NT2/D1 (cell line): ENCODE data around the gene PTPRG.

ENCODE experiments used
- DNase-seq: peaks from one replicate; pipeline ENCODE4 v3.0.0-alpha.2; 2011; ENCODE audit warnings: low read depth, low spot score
- H3K27me3 ChIP-seq: 2 replicates; pipeline ENCODE4 v1.6.0; 2011; ENCODE audit warnings: mild to moderate bottlenecking; ENCODE audit not compliant: insufficient read length, insufficient read depth
- H3K36me3 ChIP-seq: 2 replicates; pipeline ENCODE4 v1.6.1; 2011; ENCODE audit warnings: mild to moderate bottlenecking, low read length, mixed read lengths; ENCODE audit not compliant: insufficient read depth, insufficient read length
- H3K4me1 ChIP-seq: 2 replicates; pipeline ENCODE4 v1.5.1; 2011; ENCODE audit not compliant: insufficient read depth, insufficient read length
- H3K4me3 ChIP-seq: 2 replicates; pipeline ENCODE4 v1.5.1; 2011; ENCODE audit warnings: low read depth; ENCODE audit not compliant: insufficient read length
- H3K9ac ChIP-seq: 2 replicates; pipeline ENCODE4 v1.6.0; 2011; ENCODE audit warnings: low read depth; ENCODE audit not compliant: insufficient read length
- H3K9me3 ChIP-seq: 2 replicates; pipeline ENCODE4 v1.5.1; 2011; ENCODE audit warnings: mild to moderate bottlenecking, low read length; ENCODE audit not compliant: insufficient read depth
- SUZ12 ChIP-seq: IDR thresholded peaks from 2 replicates; pipeline ENCODE4 v1.6.1; 2011; ENCODE audit not compliant: insufficient read length, insufficient read depth; ENCODE audit errors: extremely low read depth
- YY1 ChIP-seq: IDR thresholded peaks from 2 replicates; pipeline ENCODE4 v1.6.1; 2011; ENCODE audit not compliant: insufficient read length, insufficient read depth
- ZNF274 ChIP-seq: IDR thresholded peaks from 2 replicates; pipeline ENCODE4 v1.6.1; 2011; ENCODE audit warnings: mild to moderate bottlenecking, low read depth, low read length

The PTPRG gene

DNA sequence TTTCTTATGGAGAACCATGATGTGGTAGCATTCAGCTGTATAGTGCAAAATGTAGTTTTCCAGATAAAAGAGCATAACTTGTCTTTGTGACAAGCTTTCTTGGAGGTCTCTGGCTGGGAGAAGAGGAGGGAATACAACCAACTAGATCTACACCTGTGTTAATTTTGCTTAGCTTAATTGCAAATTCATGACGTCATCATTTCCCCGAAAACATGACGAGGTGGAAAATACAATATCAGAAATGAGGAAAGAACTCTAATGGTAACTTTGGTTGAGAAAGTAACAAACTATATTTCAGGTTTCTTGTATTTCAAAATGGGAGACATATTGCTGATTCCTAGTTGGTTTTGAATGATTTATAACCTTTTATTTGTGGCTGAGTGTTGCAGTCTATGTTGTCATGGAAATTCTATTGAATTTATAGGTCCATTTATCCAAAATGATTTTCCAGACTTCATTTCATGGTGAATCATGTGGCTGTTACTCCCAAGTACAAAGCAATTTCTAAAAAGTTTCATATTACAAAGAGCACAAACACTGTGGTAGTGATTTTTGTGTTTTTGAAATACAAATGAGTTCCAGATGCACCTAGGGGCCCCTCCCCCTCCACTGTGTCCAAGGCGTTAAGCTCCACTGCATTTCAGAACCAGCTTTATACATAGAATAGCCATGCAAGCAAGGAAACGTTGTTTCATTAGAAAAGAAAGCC, 504.8 kb downstream of the PTPRG start:
- H3K4me3 ChIP-seq, result no peak overlapping the region
- H3K9ac ChIP-seq, result no peak overlapping the region
- DNase-seq, result no peak
- H3K36me3 ChIP-seq, result no peaks in the 10 kb centered on the region
- no peaks in the 10 kb centered on the region for H3K4me1 ChIP-seq
- TF ChIP-seq ZNF274 (no peak), YY1 (no peak), SUZ12 (no peak)
- H3K9me3 ChIP-seq, result no peaks in the 10 kb centered on the region
- H3K27me3 ChIP-seq, result no peaks in the 10 kb centered on the region

DNA sequence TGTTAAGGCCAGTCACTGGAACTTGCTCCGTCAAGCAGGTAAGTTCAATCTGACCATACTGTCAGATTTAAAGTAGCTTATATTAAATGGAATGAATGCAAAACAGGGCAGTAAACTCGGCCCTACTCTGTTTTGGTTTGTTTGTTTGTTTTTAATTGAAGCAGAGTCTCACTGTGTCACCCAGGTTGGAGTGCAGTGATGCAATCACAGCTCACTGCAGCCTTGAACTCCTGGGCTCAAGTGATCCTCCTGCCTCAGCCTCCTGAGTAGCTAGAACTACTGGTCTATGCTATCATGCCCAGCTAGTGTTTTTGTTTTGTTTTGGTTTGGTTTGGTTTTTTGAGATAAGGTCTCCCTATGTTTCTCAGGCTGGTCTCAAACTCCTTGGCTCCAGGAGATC, 507.0 kb downstream of the PTPRG start:
- Histone ChIP-seq H3K4me3 (no peak overlapping the region), H3K9ac (no peak overlapping the region), H3K36me3 (no peaks in the 10 kb centered on the region), H3K4me1 (no peaks in the 10 kb centered on the region), H3K9me3 (no peaks in the 10 kb centered on the region), H3K27me3 (no peaks in the 10 kb centered on the region)
- no peak for TF ChIP-seq YY1
- DNase-seq, result no peak

DNA sequence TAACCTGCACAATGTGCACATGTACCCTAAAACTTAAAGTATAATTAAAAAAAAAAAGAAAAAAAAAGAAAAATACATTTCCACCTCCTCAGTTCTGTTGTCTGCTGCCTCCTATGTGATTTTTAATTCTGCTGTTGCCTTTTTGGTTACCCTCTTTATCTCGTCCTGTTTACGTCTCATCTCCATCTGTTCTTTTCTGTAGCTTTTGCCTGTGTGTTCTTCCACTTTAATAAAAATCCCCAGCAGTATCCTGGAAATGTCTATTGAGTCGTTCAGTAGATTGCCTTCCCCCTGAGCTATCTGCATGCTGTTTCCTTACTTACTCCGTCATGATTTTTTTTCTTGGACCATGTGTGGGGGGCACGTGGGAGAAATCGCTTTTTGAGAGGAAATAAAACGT, 509.5 kb downstream of the PTPRG start:
- Histone ChIP-seq H3K9me3 (no peaks in the 10 kb centered on the region), H3K4me1 (no peaks in the 10 kb centered on the region), H3K27me3 (no peaks in the 10 kb centered on the region), H3K36me3 (no peaks in the 10 kb centered on the region), H3K4me3 (no peak overlapping the region), H3K9ac (no peak overlapping the region)
- TF ChIP-seq YY1 (no peak), ZNF274 (no peak), SUZ12 (no peak)
- DNase-seq, result no peak

DNA sequence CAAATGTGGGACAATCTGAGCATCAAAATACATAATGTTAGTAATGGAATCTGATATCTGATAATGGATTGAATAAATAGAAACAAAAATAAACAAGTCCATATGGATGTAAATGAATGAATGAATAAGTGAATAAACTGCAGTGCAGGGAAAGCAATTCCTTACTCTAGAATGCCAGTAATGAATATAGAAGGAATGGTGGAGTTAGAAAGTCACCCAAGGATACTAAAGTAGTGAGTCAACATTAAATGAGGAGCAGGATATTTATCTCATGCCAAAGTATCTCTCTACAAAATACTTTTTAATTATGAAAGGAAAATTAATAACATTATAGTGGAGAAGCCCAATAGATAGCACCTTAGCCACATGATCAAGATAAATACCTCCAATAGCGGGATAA, 511.7 kb downstream of the PTPRG start:
- no peak for TF ChIP-seq SUZ12
- TF ChIP-seq ZNF274, result no peak
- TF ChIP-seq YY1, result no peak
- H3K9ac ChIP-seq, result no peak overlapping the region
- no peak overlapping the region for H3K4me3 ChIP-seq
- H3K27me3 ChIP-seq, result no peaks in the 10 kb centered on the region
- no peaks in the 10 kb centered on the region for H3K36me3 ChIP-seq
- no peaks in the 10 kb centered on the region for H3K9me3 ChIP-seq
- DNase-seq, result no peak
- no peaks in the 10 kb centered on the region for H3K4me1 ChIP-seq

DNA sequence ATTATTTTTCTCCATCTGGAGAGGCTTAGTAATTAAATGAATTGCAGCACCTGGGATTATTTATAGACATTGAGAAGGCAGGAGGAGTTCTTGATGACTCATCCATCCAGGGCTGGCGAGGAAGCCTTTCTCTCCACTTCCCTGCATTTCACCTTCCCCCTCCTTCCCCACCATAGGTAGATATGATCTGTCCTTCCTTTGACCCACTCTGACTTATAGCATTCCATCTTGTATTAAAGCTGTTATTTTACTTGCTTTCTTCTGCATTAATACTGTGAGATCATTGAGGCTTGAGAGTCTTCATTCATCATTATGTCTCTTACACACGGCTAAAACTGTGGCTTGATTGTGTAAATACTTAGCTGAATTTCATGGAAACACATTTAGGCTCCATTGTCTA, 523.2 kb downstream of the PTPRG start:
- Histone ChIP-seq H3K9me3 (no peaks in the 10 kb centered on the region), H3K27me3 (no peaks in the 10 kb centered on the region), H3K4me3 (no peak overlapping the region), H3K4me1 (no peaks in the 10 kb centered on the region), H3K36me3 (no peaks in the 10 kb centered on the region), H3K9ac (no peak overlapping the region)
- DNase-seq, result no peak
- TF ChIP-seq SUZ12 (no peak), ZNF274 (no peak), YY1 (no peak)

DNA sequence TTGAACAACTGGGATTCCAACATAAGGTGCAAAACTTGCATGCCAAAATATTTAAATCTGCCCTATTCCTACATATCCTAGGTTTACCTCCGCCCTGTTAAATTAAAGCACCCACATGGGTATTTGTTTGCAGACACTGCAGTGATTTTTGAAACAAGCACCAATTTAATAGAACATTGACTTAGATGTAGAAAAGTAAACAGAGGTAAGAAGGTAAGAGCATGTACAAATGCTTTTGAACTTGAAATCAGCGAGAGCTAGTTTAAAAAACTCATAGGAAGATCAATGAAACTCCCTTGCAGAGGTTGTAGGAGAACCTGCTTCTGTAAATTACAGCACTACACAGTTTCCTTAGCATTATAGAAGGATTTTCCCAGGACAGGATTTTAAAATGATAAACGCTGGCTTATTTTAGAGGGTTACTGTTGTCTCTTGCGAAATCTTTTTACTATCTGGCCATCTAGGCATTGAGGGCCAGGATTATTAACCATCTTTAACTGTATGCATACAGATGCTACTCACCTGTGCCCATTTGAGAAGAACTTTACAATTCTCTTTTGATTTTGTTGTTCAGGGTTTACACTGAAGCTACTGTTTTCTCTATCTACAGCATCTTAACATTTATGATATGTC, 527.2 kb downstream of the PTPRG start:
- H3K4me1 ChIP-seq, result no peaks in the 10 kb centered on the region
- no peaks in the 10 kb centered on the region for H3K9me3 ChIP-seq
- TF ChIP-seq ZNF274, result no peak
- TF ChIP-seq YY1, result no peak
- no peak for TF ChIP-seq SUZ12
- no peak overlapping the region for H3K9ac ChIP-seq
- no peaks in the 10 kb centered on the region for H3K27me3 ChIP-seq
- no peak for DNase-seq
- H3K36me3 ChIP-seq, result no peaks in the 10 kb centered on the region
- H3K4me3 ChIP-seq, result no peak overlapping the region

DNA sequence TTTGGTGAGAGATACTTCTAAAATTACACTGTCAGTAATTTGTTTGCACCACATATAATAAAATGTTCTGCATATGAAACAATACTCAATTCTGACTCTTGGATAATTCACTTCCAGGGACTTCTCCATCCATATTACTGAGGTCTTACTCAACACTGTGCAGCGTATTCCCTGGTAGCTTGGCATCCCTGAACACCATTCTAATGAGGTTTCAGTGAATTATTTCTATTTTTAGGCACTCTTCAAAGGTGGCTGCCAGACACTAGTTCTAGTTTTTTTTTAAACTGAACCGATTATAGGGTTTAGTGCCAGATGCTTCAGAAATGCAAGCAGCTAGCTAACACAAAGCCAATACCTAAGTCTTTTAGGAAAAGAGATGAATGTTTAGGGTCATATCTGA, 528.7 kb downstream of the PTPRG start:
- H3K36me3 ChIP-seq, result no peaks in the 10 kb centered on the region
- H3K4me3 ChIP-seq, result no peak overlapping the region
- no peaks in the 10 kb centered on the region for H3K27me3 ChIP-seq
- TF ChIP-seq ZNF274, result no peak
- TF ChIP-seq SUZ12, result no peak
- no peak for TF ChIP-seq YY1
- H3K9me3 ChIP-seq, result no peaks in the 10 kb centered on the region
- H3K4me1 ChIP-seq, result no peaks in the 10 kb centered on the region
- DNase-seq, result no peak
- no peak overlapping the region for H3K9ac ChIP-seq
